Breast epithelium (tissue), 4 donors: Measurements from ENCODE around the gene PRR20D. TPM values are rescaled to one million over a fixed set of nuclear protein-coding genes. Genes with fewer than 3 reads are reported as not detected.
"Not testable (repeated sequence)": the region's sequence is repeated elsewhere in the genome, so short reads cannot be mapped to it uniquely, and the experiment has no call there.

ENCODE experiments used
- DNase-seq, 2 donors: peaks; one replicate each; pipeline ENCODE4 v3.0.0-alpha.2; 2019; ENCODE audit warnings: low spot score in 2 of 2
- H3K27ac ChIP-seq, 2 donors: fragments of 200-600 bp; sonication (generic) in 1 of 2; one replicate each; pipeline ENCODE4 v1.5.1; 2016 to 2019; ENCODE audit warnings: mild to moderate bottlenecking in 1 of 2
- H3K27me3 ChIP-seq, 2 donors: fragments of 200-600 bp; sonication (generic) in 1 of 2; one replicate each; pipeline versions ENCODE4 v1.5.1 to v1.6.0; 2017 to 2019; ENCODE audit warnings: control low read depth in 1 of 2, mild to moderate bottlenecking in 1 of 2
- H3K36me3 ChIP-seq: fragments of 200-600 bp; one replicate; pipeline ENCODE4 v1.5.1; 2019
- H3K4me1 ChIP-seq, 2 donors: fragments of 200-600 bp; sonication (generic); one replicate each; pipeline ENCODE4 v1.5.1; 2016 to 2019; ENCODE audit warnings: control low read depth in 1 of 2
- H3K4me3 ChIP-seq, 3 donors: fragments of 200-600 bp; sonication (generic); 1 replicate in 2 of 3; 2 replicates in 1 of 3; pipeline ENCODE4 v1.5.1; 2016 to 2019; ENCODE audit warnings: mild to moderate bottlenecking in 3 of 3, moderate library complexity in 2 of 3
- H3K9me3 ChIP-seq, 2 donors: fragments of 200-600 bp; sonication (generic) in 1 of 2; one replicate each; pipeline ENCODE4 v1.5.1; 2016 to 2019; ENCODE audit warnings: control low read depth in 1 of 2
- CTCF ChIP-seq, 3 donors: fragments of 450-650 bp; IDR thresholded peaks; one replicate each; pipeline ENCODE4 v1.5.1; 2016 to 2017; ENCODE audit warnings: antibody characterized with exemption in 3 of 3, mild to moderate bottlenecking in 3 of 3, moderate library complexity in 3 of 3
- POLR2A ChIP-seq: fragments of 450-650 bp; IDR thresholded peaks from one replicate; pipeline ENCODE4 v1.6.1; 2016; ENCODE audit warnings: antibody characterized with exemption, mild to moderate bottlenecking, moderate library complexity
- POLR2AphosphoS5 ChIP-seq, 3 donors: sonication (generic); formaldehyde crosslinking; IDR thresholded peaks; one replicate each; pipeline ENCODE4 v1.6.1; 2017; ENCODE audit warnings: antibody characterized with exemption in 3 of 3
- intact Hi-C: fragments of 100-400 bp; cut with DNase I; formaldehyde crosslinking; loops from one replicate; pipeline ENCODE4 v1.15.1; 2023; ENCODE audit warnings: low total_unique reads
- total RNA-seq, 3 donors: library from RNA; depleted of rRNA; stranded (reverse); fragments of >200 nt; gene quantifications; one replicate each; pipeline ENCODE4 v1.1.0, GENCODE V29; 2016

PRR20D gene
- not detected for total RNA-seq

GRCh38 chr13:57160332-57160731 lies at the start of gene PRR20D:
Gene PRR20D, plus strand, starts transcription at chr13:57160632. Its CDS starts 387 bp downstream, at chr13:57161019.
- H3K36me3 ChIP-seq, DNase-seq, intact Hi-C loops, H3K27me3 ChIP-seq, H3K9me3 ChIP-seq, H3K27ac ChIP-seq, H3K4me3 ChIP-seq, H3K4me1 ChIP-seq: not testable (repeated sequence)

- H3K9me3 ChIP-seq: peaks cover 0 to 4% of the 10 kb centered on the region in 2 donors
- DNase-seq: no peak
- intact Hi-C loops: no loop called here
Measured at GRCh38 chr13:57114945-57115344, 45.5 kb upstream of the PRR20D start.

GRCh38 chr13:57123681-57124080 lies 36.8 kb upstream of the PRR20D start:
- H3K36me3 ChIP-seq: no peaks in the 10 kb centered on the region
- H3K4me3 ChIP-seq: no peak overlapping the region
- no peak overlapping the region for H3K27ac ChIP-seq
- no peaks in the 10 kb centered on the region for H3K4me1 ChIP-seq
- DNase-seq: no peak
- intact Hi-C loops: no loop called here
- TF ChIP-seq CTCF (IDR thresholded peaks at IDR 0.05) (no peak), POLR2AphosphoS5 (IDR thresholded peaks at IDR 0.05) (no peak), POLR2A (no peak)
- no peaks in the 10 kb centered on the region for H3K9me3 ChIP-seq
- no peaks in the 10 kb centered on the region for H3K27me3 ChIP-seq

More at GRCh38 chr13:57114945-57115344, 45.5 kb upstream of the PRR20D start:
- H3K4me1 ChIP-seq: no peaks in the 10 kb centered on the region
- no peaks in the 10 kb centered on the region for H3K36me3 ChIP-seq
- no peak overlapping the region for H3K27ac ChIP-seq
- H3K4me3 ChIP-seq: no peak overlapping the region
- no peak for TF ChIP-seq POLR2AphosphoS5 (IDR thresholded peaks at IDR 0.05)
- TF ChIP-seq CTCF (IDR thresholded peaks at IDR 0.05): no peak
- TF ChIP-seq POLR2A: no peak
- H3K27me3 ChIP-seq: no peaks in the 10 kb centered on the region

- intact Hi-C loops: no loop called here
- Histone ChIP-seq H3K4me1 (no peaks in the 10 kb centered on the region), H3K4me3 (no peak overlapping the region), H3K27ac (no peak overlapping the region), H3K9me3 (no peaks in the 10 kb centered on the region), H3K27me3 (no peaks in the 10 kb centered on the region), H3K36me3 (no peaks in the 10 kb centered on the region)
- no peak for TF ChIP-seq POLR2AphosphoS5 (IDR thresholded peaks at IDR 0.05)
- TF ChIP-seq CTCF (IDR thresholded peaks at IDR 0.05): no peak
- no peak for TF ChIP-seq POLR2A
- DNase-seq: no peak
Measured at GRCh38 chr13:57128909-57129308, 31.5 kb upstream of the PRR20D start.

GRCh38 chr13:57136093-57136492 lies 24.3 kb upstream of the PRR20D start:
- TF ChIP-seq CTCF (IDR thresholded peaks at IDR 0.05) (no peak), POLR2AphosphoS5 (IDR thresholded peaks at IDR 0.05) (no peak), POLR2A (no peak)
- Histone ChIP-seq H3K4me3 (no peak overlapping the region), H3K4me1 (no peaks in the 10 kb centered on the region), H3K36me3 (peaks cover 5% of the 10 kb centered on the region), H3K9me3 (no peaks in the 10 kb centered on the region), H3K27me3 (no peaks in the 10 kb centered on the region), H3K27ac (no peak overlapping the region)
- intact Hi-C loops: no loop called here
- no peak for DNase-seq

GRCh38 chr13:57137585-57137984 lies 22.8 kb upstream of the PRR20D start:
- intact Hi-C loops: no loop called here
- no peak overlapping the region for H3K27ac ChIP-seq

More at GRCh38 chr13:57137585-57137984, 22.8 kb upstream of the PRR20D start:
- H3K4me3 ChIP-seq: no peak overlapping the region
- no peak for TF ChIP-seq CTCF (IDR thresholded peaks at IDR 0.05)
- no peak for TF ChIP-seq POLR2A
- no peak for TF ChIP-seq POLR2AphosphoS5 (IDR thresholded peaks at IDR 0.05)
- DNase-seq: no peak
- peaks cover 5% of the 10 kb centered on the region for H3K36me3 ChIP-seq
- no peaks in the 10 kb centered on the region for H3K9me3 ChIP-seq
- no peaks in the 10 kb centered on the region for H3K4me1 ChIP-seq
- H3K27me3 ChIP-seq: no peaks in the 10 kb centered on the region
